GM18870 (cell line): ENCODE measurements around the gene NPM3.

ENCODE experiments used
- ATAC-seq: cut with Tn5 transposase; IDR thresholded peaks from one replicate; pipeline ENCODE4 v1.9.1; 2021; ENCODE audit warnings: moderate library complexity; ENCODE audit not compliant: unreplicated experiment

The NPM3 gene

DNA sequence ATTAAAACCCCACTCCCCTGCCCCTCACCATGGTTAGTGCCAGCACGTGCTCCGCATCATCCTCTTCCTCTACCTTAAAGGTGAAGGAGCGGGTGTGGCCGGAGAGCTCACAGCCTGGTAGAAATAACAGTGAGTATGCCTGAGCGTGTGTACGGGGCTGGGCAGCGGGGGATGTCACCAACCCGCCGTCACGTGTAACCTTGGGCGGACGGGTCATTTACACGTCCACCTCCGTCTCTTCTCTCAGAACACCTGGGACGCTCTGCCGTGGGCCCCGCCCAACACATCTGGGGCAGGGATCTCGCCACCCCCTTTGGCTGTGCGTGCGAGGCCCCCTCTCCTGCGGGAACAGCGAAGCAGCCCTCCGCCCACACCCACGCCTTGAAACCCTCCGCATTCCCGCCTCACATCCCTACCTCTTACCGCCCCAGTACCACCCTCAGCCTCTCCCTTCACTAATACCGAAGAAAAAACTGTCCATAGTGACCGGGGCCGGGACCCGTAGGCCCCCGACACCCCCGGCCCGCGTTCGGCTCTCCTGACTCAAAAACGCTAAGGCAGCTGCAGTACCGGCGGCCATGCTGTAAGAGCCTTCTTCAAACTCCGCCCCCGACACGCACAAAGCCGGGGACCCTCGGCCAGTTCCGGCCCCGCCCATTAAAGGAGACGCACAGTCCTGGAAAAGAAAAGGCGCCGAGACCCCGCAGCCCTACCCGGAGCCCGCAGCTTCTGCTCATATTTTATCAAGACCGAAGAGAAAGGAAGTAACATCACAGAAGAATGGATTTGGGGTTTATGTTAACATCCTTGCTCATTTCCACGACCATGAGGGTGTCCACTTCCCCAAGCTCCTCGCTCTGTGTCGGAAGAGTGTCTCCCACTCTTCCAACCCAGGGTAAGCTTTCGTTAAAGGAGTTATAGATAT, at the start of gene NPM3:
NPM3 (minus strand) TSS at position 636 of the 925 bp plus-strand sequence; CDS start at position 580, 56 bp downstream.
- peak; percentile 39 for ATAC-seq

GRCh38 chr10:101832325-101832771, 49.1 kb upstream of the NPM3 start:
- no peak for ATAC-seq

DNA sequence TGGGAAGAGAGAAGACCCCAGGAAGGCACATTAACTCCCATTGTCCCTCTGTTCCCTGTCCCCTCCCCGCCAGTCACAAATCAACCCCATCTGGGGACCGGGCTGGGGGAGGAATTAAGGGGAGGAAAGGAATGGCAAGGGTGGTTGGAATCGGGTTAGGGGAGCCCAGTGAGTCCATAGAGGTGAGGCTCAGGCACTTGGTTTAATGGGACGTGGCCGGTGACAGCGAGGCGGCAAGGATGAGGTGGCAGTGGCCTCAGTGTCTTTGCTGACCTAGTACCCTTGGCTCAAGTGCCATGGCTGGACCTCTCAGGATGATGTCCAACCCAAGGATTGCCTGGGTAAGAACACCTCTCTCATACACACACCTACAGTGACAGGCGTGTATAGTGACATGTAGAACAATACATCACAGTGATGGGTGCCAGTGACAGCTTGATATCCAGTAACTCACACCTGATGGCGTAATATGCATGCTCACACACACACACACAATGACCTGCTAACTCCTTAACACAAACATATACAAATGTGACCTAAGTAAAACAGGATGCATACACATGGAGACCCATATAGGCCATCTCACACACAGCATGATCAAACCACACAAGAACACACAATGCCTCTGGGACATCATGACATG, 48.0 kb upstream of the NPM3 start:
- no peak for ATAC-seq

DNA sequence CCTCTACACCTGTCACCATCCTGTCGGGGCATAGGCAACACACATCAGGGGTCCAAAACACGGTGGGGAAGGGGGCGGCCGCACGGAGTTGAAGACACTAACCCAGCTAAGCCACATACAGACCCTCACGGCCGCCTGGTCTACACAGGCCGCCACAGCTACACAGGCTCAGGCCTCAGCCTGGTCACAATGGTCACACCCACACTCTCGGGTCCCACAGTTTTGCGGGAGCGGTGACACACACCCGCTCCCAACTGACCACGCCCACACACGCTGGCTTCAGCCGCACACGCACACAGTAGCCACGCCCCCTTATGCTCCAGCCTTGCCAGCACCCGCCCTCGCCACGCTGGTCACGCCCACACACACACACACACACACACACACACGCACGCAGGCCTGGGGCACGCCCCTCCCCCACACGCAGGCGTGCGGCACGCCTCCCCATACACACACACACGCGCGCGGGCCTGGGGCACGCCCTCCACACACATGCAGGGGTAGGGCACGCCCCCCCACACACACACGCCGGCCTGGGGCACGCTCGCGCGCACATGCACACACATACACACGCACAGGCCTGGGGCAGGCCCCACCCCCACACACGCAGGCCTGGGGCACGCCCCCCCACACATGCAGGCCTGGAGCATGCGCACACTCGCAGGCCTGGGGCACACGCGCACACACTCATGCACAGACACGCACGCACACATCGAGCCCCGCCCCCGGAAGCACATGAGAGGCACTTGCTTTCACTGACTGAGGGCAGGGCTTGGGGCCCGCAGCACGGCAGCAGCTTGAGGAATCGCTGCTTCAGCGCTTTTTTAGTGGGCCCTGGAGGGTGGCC, 47.3 kb upstream of the NPM3 start:
- no peak for ATAC-seq

DNA sequence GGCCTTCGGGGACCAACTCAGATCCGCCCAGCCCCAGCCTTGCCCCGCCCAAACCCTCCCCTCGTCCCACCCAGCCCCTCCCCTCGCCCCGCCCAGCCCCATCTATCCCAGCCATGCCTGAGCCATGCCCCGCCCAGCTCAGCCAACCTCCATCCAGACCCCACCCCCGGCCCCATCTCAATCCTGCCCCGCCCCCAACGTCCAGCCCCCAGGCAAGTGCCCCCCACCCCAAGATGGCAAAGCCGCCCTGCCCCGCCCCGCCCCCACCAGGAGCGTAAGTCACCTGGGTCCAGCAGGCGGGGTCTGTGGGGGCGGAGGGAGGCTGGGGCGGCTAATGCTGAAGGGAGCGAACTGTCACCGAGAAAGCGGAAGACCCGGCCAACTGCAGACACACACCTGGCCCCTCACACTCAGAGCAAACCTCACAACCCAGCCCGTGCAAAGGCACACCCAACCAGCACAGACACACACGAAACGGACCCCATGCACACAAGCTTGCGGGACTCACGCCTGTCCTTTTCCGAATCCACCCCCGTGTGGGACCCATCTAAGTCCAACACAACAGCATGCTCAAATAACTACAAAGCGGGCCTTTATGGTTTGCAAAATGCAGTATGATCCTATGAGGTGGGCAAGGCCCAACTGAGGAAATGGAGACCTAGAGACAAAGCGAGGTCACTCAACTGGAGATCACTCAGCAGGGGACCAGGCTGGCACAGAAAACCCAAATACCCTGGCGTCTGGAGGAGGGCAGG, 46.5 kb upstream of the NPM3 start:
- ATAC-seq, result no peak

DNA sequence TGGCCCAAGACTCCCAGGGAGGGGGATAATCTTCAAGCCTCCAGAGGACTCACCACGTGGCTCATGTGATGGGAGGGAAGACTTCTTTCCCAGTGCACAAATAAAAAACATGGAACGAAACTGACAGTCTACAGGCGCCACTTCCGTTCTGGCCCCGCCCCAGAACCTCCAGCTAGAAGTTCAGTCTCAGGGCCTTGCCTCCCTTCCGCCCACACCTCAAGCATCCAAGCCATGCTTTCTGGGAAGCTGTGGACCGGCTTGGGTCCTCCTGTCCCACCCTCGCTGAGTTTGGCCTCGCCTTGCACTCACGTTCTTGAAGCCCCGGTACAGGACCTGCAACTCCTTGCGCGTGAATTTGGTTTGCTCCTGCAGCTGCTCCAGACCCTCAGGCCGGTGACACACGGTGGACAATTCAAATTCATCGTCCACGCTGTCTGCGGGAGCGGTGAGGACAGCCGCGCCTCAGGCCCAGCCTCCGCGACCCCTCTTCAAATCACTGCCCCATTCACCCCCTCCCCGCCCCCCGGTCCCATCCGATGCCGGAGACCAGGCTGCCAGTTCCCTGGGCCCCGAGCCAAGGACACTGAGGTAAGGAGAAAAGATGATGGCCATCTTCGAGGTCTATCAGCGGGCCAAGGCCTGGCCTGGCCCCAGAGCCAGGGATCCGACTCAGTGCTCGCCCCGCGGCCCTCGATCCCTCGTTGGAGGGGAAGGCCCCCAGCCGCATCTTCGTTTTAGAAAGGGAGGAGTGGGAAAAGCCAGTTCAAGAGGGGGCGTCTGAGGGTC, 45.7 kb upstream of the NPM3 start:
- ATAC-seq, result no peak

DNA sequence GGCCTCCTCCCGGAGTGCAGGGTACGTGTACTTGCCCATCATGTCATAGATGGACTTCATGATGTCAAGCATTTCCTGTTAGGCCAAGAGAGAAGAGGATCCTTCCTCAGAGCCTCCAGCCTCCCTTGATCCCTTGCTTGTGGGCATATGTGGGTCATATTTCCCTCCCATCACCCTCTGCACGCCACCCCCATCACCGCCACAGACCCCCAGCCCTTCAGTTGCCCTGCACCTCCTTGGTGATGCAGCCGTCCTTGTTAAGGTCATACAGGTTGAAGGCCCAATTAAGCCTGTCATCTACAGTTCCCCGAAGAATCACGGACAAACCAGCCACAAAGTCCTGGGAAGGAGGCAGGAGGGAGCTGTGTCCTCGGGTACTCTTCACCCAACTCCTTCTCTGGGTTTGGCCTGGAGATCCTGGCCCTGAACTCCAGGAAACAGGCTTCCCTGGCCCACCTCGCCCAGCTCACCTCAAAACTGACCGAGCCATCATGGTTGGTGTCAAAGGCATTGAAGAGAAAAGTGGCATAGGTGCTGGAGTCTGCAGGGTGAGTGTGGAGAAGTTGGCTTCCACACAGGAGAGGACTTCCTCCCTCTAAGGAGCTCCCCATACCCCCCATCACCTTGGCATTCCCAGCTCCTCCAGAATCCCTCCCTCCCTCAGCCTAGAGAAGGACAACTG, 44.8 kb upstream of the NPM3 start:
- no peak for ATAC-seq

- ATAC-seq, result no peak
Observed at GRCh38 chr10:101826852-101827434, 43.7 kb upstream of the NPM3 start.

DNA sequence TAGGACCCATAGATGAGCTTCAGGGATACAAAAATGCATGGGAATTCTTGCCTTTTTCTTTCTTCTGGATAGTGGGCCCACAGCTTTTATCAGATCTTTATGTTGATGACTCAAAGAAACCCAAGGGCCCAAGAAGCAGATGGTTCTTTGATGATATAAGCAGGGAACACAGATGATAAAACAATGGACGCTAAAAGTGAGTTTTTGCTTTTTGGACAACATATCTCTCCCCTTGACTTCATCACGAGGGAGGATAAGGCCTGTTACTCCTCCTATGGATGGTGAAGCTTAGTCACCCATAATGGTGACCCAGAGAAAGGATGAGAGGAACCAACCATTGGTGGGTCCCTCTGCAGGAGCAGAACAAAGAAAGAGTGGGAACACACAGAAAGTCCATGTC, 41.5 kb upstream of the NPM3 start:
- ATAC-seq, result no peak

GRCh38 chr10:101818872-101819633, 35.8 kb upstream of the NPM3 start:
- peak; percentile 13 for ATAC-seq

GRCh38 chr10:101818119-101818871, 35.0 kb upstream of the NPM3 start, which contains the start of gene OGA:
OGA (minus strand) TSS chr10:101818444; CDS start chr10:101818022, 422 bp downstream.
- ATAC-seq, result peak; percentile 87

DNA sequence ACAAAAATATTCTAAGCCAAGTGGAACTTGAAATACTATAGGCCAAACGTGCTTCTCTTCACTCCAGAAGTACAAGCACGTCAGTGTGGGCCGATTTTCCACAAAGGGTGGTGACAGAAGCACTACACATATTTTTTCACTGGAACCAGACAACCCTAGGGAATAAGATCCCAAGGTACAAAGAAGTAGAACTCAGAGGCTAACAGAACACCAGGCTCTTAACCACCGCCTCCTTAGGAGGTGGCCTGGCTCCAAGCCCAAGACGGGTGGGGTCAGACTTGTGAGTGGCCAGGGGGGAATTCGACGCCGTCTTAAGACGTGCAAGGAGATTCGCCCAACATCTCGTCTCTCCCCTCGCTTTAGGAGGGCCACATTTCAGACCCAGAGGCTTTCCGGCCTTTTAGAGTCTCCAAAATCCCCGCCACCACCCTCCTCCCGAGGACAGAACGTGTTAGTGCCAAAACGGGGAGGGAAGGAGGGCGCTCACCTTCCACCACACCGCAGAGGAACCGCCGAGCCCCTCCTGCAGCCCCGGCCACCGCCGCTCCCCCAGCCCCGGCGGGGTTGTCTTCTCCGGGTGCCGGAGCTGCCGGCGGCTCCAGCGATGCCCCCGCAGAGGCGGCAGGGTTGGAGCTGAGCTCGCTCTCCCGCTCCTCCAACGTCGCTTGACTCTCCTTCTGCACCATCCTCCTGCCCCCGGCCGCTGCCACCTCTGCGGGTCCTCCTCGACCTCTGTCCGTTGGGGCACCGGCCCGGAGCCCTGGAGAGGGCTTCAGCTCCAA, 34.3 kb upstream of the NPM3 start:
- no peak for ATAC-seq

GRCh38 chr10:101816913-101817336, 33.7 kb upstream of the NPM3 start:
- ATAC-seq, result no peak

GRCh38 chr10:101816376-101816775, 33.1 kb upstream of the NPM3 start:
- no peak for ATAC-seq

DNA sequence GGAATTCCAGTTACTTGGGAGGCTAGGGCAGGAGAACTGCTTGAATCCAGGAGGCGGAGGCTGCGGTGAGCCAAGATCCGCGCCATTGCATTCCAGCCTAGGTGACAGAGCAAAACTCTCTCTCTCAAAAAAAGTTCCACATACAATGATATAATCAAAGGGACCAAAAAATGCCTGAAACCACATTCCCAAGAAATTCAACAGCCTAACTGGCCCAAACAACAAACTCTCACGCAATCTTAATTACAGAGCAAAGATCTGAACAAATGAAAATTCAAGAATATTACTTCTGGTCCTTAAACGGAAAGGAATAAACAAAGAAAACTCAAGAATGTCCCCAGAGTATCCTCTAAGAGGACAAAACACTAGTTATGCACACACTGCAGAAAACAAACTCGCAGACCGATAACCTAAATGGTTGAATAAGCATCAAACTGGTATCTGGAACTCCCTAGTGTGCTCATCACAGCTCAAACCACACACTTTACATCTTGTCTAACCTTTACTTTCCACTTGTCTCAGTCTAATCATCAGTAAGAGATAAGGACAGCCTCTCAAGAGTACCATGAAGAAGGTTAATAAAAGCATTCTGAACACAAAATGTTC, 31.3 kb upstream of the NPM3 start:
- ATAC-seq, result no peak

DNA sequence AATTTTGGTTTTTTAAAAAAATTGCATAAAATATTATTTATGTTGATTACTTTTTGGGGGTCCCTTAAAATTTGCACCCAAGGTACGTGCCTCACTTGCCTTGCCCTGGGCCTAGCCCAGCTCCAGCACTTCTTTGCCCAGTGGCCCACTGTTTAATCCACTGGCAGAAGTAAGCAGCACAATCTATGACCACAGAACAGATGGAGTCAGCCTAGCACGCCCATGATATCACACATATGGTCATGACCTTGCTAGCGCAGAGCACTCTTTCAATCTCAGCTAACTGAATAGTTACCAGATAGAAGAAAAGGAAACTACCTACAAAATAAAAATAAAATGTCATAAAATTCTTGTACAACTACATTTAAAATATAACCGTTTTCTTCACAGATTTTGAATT, 29.4 kb upstream of the NPM3 start:
- ATAC-seq, result no peak
